B cell (primary cell): ENCODE measurements around the gene FAM186B. TPM values are rescaled to one million over a fixed set of nuclear protein-coding genes. Genes with fewer than 3 reads are reported as not detected.

Source experiments
- ATAC-seq: fragments of 200-7000 bp; cut with Tn5 transposase; one replicate; pipeline ENCODE4 v1.10.0; 2021; ENCODE audit warnings: low read depth, mild to moderate bottlenecking, moderate number of reproducible peaks, moderate library complexity
- CTCF ChIA-PET: fragments of 350-600 bp; sonication (Branson Sonifier 250); formaldehyde crosslinking; loops from one replicate; lab custom pipeline; 2021; ENCODE audit warnings: antibody characterized with exemption, inconsistent platforms; lab: Charles Lee
- POLR2A ChIA-PET: fragments of 350-600 bp; sonication (Branson Sonifier 250); formaldehyde crosslinking; loops from one replicate; lab custom pipeline; 2021; ENCODE audit warnings: antibody characterized with exemption; lab: Charles Lee
- DNase-seq: peaks from one replicate; pipeline ENCODE4 v3.0.0; 2013
- H2AFZ ChIP-seq: 2 replicates; pipeline ENCODE4 v1.6.1; 2012; ENCODE audit warnings: mild to moderate bottlenecking, low read depth, low read length; ENCODE audit not compliant: insufficient read depth, poor library complexity, severe bottlenecking
- H3K27ac ChIP-seq, 2 donors: 1 replicate in 1 of 2; 2 replicates in 1 of 2; pipeline ENCODE4 v1.5.1; 2012 to 2013; ENCODE audit warnings: low read length in 2 of 2, mild to moderate bottlenecking in 2 of 2, moderate library complexity in 1 of 2
- H3K27me3 ChIP-seq, 4 experiments: fragments of 200-600 bp in 1 of 4; sonication (generic) in 1 of 4; replicated peaks in 1 of 4; 1 replicate in 2 of 4; 2 replicates in 2 of 4; pipeline versions ENCODE4 v1.6.1 to v1.7.0; 2013 to 2016; ENCODE audit warnings: low read length in 3 of 4, mild to moderate bottlenecking in 2 of 4, mixed read lengths in 1 of 4, moderate library complexity in 1 of 4; ENCODE audit not compliant: insufficient read depth in 4 of 4, control insufficient read depth in 3 of 4; ENCODE audit errors: control extremely low read depth in 1 of 4
- H3K36me3 ChIP-seq, 2 experiments: replicated peaks in 1 of 2; 1 replicate in 1 of 2; 2 replicates in 1 of 2; pipeline versions ENCODE4 v1.6.1 to v1.7.1; 2013; ENCODE audit warnings: low read length in 1 of 2; ENCODE audit not compliant: insufficient read depth in 2 of 2, control insufficient read depth in 1 of 2; ENCODE audit errors: control extremely low read depth in 1 of 2, extremely low read depth in 1 of 2
- H3K4me1 ChIP-seq, 2 donors: fragments of 200-600 bp in 1 of 2; sonication (generic) in 1 of 2; 1 replicate in 1 of 2; 2 replicates in 1 of 2; pipeline versions ENCODE4 v1.5.1 to v1.6.1; 2013 to 2017; ENCODE audit warnings: low read length in 2 of 2; ENCODE audit not compliant: control insufficient read depth in 2 of 2, insufficient read depth in 2 of 2
- H3K4me2 ChIP-seq: replicated peaks from 2 replicates; pipeline ENCODE3; 2012; ENCODE audit warnings: mild to moderate bottlenecking, low read depth, low read length; ENCODE audit not compliant: poor library complexity, severe bottlenecking
- H3K4me3 ChIP-seq, 5 experiments: fragments of 200-600 bp in 1 of 5; sonication (generic) in 1 of 5; 1 replicate in 3 of 5; 2 replicates in 2 of 5; pipeline versions ENCODE4 v1.5.1 to v1.7.0; 2011 to 2016; ENCODE audit warnings: low read length in 4 of 5, mild to moderate bottlenecking in 4 of 5, low read depth in 2 of 5, control low read depth in 1 of 5, moderate library complexity in 1 of 5; ENCODE audit not compliant: insufficient read depth in 1 of 5; ENCODE audit errors: control extremely low read depth in 1 of 5, extremely low read depth in 1 of 5
- H3K79me2 ChIP-seq: fragments of 200-600 bp; sonication (generic); one replicate; pipeline ENCODE4 v1.6.0; 2016; ENCODE audit warnings: low read length; ENCODE audit not compliant: control insufficient read depth, insufficient read depth
- H3K9ac ChIP-seq: fragments of 200-600 bp; sonication (generic); 2 replicates; pipeline ENCODE4 v1.6.1; 2017; ENCODE audit warnings: mild to moderate bottlenecking, low read length, moderate library complexity
- H3K9me3 ChIP-seq, 3 donors: one replicate each; pipeline versions ENCODE4 v1.6.1 to v1.7.1; 2013; ENCODE audit warnings: low read length in 2 of 3; ENCODE audit not compliant: control insufficient read depth in 2 of 3, insufficient read depth in 1 of 3; ENCODE audit errors: control extremely low read depth in 1 of 3
- H4K20me1 ChIP-seq: 2 replicates; pipeline ENCODE4 v1.6.0; 2012; ENCODE audit warnings: mild to moderate bottlenecking, low read length; ENCODE audit not compliant: insufficient read depth, control insufficient read depth, poor library complexity, severe bottlenecking
- H3K27ac Mint-ChIP-seq: one replicate; pipeline ENCODE4 v1.8.0; 2021; ENCODE audit warnings: mixed read lengths
- H3K27me3 Mint-ChIP-seq: one replicate; pipeline ENCODE4 v1.8.0; 2021; ENCODE audit warnings: mixed read lengths
- H3K4me1 Mint-ChIP-seq: one replicate; pipeline ENCODE4 v1.8.0; 2021; ENCODE audit warnings: mixed read lengths
- H3K4me3 Mint-ChIP-seq: one replicate; pipeline ENCODE4 v1.8.0; 2021; ENCODE audit warnings: mixed read lengths
- H3K9me3 Mint-ChIP-seq: one replicate; pipeline ENCODE4 v1.8.0; 2022; ENCODE audit warnings: mixed read lengths; ENCODE audit not compliant: insufficient read depth
- EZH2 ChIP-seq: IDR thresholded peaks from 2 replicates; pipeline ENCODE4 v1.6.1; 2012; ENCODE audit warnings: borderline replicate concordance, low read depth, mild to moderate bottlenecking, moderate library complexity, low read length; ENCODE audit not compliant: insufficient read depth, poor library complexity, severe bottlenecking
- WGBS: methylation state at CpG from one replicate; pipeline ENCODE4 v1.1.5; 2013; ENCODE audit warnings: missing lambda C conversion rate; ENCODE audit not compliant: insufficient coverage; 5-methylcytosine and 5-hydroxymethylcytosine counted together
- intact Hi-C: fragments of 100-400 bp; cut with micrococcal nuclease; formaldehyde crosslinking; loops from one replicate; pipeline ENCODE4 v1.10.0; 2022
- polyA plus RNA-seq: library from polyadenylated mRNA; depleted of rRNA; stranded (reverse); fragments of >200 nt; gene quantifications from 2 replicates; pipeline ENCODE4 v1.2.3, GENCODE V29; 2012
- total RNA-seq, 2 donors: library from RNA; stranded (reverse); fragments of 120-200 nt in 1 of 2; gene quantifications; 1 replicate in 1 of 2; 2 replicates in 1 of 2; pipeline versions ENCODE4 v1.2.3 to v1.2.4, GENCODE V29; 2013 to 2022
- TF ChIP-seq, protein P1 (sequence below): fragments of 200-600 bp; IDR thresholded peaks from one replicate; pipeline ENCODE4 v1.8.0; 2022; ENCODE audit warnings: antibody characterized with exemption, mild to moderate bottlenecking

FAM186B gene
- total and polyA plus RNA-seq, 2 donors (not counting 1 experiment from before 2014, with no cell fraction given): 0.13 to 0.47 TPM

DNA sequence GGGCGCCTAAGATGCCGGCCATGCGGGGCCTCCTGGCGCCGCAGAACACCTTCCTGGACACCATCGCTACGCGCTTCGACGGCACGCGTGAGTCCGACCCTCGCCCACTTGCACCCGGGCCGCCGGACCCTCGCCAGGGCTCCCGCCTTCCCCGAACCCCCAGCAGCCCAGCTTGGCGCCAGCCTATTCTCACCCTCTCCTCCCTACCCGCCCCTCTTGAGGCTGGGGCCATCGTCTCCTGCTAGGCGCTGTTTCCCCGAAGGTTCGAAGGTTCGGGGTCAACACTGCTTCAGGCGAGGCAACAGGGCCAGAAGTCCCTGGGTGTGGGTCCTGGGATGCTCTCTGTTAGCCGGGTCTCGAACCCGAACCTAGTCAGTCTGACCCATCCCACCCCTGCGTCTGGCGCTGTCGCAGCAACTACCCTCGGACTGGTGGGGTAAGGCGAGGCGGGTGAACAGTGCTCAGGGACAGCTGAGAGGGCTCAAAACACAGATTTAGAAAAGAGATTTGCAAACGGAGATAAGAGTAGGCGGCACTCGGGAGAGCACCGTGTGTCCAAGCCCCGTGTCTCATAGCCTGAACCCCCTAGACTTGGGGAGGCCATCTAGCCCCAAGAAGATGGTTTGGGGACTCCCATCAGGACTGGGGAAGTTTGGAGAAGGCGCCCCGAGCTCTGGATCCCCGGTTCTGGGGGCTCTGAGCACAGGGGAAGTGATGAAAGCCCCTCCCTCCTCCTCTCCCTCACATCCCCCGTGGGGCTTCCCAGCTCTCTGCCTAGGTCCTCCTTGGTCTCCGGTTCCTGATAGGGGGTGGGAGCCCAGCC, 65.8 kb downstream of the FAM186B start:
- H3K9me3 ChIP-seq: peaks cover 0 to 9% (median 0%) of the 10 kb centered on the region in 3 donors
- H4K20me1 ChIP-seq: no peaks in the 10 kb centered on the region
- Mint-ChIP-seq H3K4me3 (peak overlapping the region; percentile 81), H3K4me1 (peaks cover 44% of the 10 kb centered on the region), H3K27ac (peak overlapping the region; percentile 59), H3K27me3 (peaks cover 33% of the 10 kb centered on the region), H3K9me3 (no peaks in the 10 kb centered on the region)
- CTCF ChIA-PET: interaction anchor here (1.4 kb wide), 1 partner anchor 9 kb away, joined by 3 read pairs; no protein-coding TSS in a partner anchor
- TF ChIP-seq EZH2: peak; percentile 86
- TF ChIP-seq, protein P1, sequence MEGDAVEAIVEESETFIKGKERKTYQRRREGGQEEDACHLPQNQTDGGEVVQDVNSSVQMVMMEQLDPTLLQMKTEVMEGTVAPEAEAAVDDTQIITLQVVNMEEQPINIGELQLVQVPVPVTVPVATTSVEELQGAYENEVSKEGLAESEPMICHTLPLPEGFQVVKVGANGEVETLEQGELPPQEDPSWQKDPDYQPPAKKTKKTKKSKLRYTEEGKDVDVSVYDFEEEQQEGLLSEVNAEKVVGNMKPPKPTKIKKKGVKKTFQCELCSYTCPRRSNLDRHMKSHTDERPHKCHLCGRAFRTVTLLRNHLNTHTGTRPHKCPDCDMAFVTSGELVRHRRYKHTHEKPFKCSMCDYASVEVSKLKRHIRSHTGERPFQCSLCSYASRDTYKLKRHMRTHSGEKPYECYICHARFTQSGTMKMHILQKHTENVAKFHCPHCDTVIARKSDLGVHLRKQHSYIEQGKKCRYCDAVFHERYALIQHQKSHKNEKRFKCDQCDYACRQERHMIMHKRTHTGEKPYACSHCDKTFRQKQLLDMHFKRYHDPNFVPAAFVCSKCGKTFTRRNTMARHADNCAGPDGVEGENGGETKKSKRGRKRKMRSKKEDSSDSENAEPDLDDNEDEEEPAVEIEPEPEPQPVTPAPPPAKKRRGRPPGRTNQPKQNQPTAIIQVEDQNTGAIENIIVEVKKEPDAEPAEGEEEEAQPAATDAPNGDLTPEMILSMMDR: no peak
- peak overlapping the region; percentile 99 for H3K4me2 ChIP-seq
- ATAC-seq: no peak
- intact Hi-C loops: loop anchor here (2.0 kb wide), 1 partner anchor 167 kb away; the partner anchor contains the start of gene FMNL3
- H3K4me3 ChIP-seq: peak overlapping the region in 2 of 5 experiments; percentile 9 to 76
- no peaks in the 10 kb centered on the region for H3K79me2 ChIP-seq
- no peak overlapping the region for H3K27ac ChIP-seq
- H3K4me1 ChIP-seq: peaks cover 33 to 49% of the 10 kb centered on the region in 2 donors
- WGBS: 17% methylated on average over 44 of the region's 47 CpGs
- POLR2A ChIA-PET: interaction anchor here (0.6 to 1.0 kb wide), 2 partner anchors 9 to 352 kb away, joined by 3 read pairs; no protein-coding TSS in a partner anchor
- peaks cover 0 to 42% (median 13%) of the 10 kb centered on the region in 4 experiments for H3K27me3 ChIP-seq
- peak; percentile 51 for DNase-seq
- H2AFZ ChIP-seq: peak overlapping the region; percentile 69
- peak overlapping the region; percentile 42 for H3K9ac ChIP-seq
- no peaks in the 10 kb centered on the region for H3K36me3 ChIP-seq
